Breast epithelium (tissue), 3 donors: ENCODE measurements around the gene MARCHF11.

ENCODE experiments used
- POLR2A ChIP-seq: fragments of 450-650 bp; IDR thresholded peaks from one replicate; pipeline ENCODE4 v1.6.1; 2016; ENCODE audit warnings: antibody characterized with exemption, mild to moderate bottlenecking, moderate library complexity
- POLR2AphosphoS5 ChIP-seq, 3 donors: sonication (generic); formaldehyde crosslinking; IDR thresholded peaks; one replicate each; pipeline ENCODE4 v1.6.1; 2017; ENCODE audit warnings: antibody characterized with exemption in 3 of 3
- TF ChIP-seq, protein P1 (sequence below), 3 donors: fragments of 450-650 bp; IDR thresholded peaks; one replicate each; pipeline ENCODE4 v1.5.1; 2016 to 2017; ENCODE audit warnings: antibody characterized with exemption in 3 of 3, mild to moderate bottlenecking in 3 of 3, moderate library complexity in 3 of 3

DNA sequence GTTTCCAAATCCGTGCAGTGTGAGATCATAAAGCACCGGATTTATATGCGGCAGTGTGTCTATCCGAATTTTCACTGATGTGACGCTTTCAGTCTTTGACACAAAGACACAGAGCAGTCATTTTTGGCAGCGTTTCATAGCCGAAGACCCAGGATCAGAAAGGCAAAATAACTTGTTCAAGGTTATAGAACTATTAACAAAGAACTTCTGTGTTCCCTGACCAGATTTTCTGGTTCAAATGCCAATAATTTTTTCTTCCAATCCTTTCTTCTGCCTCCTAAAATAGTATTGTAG, 1.1 kb upstream of the MARCHF11 start:
- TF ChIP-seq, protein P1, sequence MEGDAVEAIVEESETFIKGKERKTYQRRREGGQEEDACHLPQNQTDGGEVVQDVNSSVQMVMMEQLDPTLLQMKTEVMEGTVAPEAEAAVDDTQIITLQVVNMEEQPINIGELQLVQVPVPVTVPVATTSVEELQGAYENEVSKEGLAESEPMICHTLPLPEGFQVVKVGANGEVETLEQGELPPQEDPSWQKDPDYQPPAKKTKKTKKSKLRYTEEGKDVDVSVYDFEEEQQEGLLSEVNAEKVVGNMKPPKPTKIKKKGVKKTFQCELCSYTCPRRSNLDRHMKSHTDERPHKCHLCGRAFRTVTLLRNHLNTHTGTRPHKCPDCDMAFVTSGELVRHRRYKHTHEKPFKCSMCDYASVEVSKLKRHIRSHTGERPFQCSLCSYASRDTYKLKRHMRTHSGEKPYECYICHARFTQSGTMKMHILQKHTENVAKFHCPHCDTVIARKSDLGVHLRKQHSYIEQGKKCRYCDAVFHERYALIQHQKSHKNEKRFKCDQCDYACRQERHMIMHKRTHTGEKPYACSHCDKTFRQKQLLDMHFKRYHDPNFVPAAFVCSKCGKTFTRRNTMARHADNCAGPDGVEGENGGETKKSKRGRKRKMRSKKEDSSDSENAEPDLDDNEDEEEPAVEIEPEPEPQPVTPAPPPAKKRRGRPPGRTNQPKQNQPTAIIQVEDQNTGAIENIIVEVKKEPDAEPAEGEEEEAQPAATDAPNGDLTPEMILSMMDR (IDR thresholded peaks at IDR 0.05) = no peak
- no peak for TF ChIP-seq POLR2AphosphoS5 (IDR thresholded peaks at IDR 0.05)
- no peak for TF ChIP-seq POLR2A
